Erythroblast (primary cell): ENCODE measurements around the gene SMOC2.

Experiments used
- GATA1 ChIP-seq: IDR thresholded peaks from 2 replicates; pipeline ENCODE4 v1.6.1; 2011; ENCODE audit warnings: low read depth, mild to moderate bottlenecking, control low read depth, low read length, moderate library complexity
- POLR2A ChIP-seq: IDR thresholded peaks from 2 replicates; pipeline ENCODE4 v1.6.1; 2011; ENCODE audit warnings: mild to moderate bottlenecking, low read length

DNA sequence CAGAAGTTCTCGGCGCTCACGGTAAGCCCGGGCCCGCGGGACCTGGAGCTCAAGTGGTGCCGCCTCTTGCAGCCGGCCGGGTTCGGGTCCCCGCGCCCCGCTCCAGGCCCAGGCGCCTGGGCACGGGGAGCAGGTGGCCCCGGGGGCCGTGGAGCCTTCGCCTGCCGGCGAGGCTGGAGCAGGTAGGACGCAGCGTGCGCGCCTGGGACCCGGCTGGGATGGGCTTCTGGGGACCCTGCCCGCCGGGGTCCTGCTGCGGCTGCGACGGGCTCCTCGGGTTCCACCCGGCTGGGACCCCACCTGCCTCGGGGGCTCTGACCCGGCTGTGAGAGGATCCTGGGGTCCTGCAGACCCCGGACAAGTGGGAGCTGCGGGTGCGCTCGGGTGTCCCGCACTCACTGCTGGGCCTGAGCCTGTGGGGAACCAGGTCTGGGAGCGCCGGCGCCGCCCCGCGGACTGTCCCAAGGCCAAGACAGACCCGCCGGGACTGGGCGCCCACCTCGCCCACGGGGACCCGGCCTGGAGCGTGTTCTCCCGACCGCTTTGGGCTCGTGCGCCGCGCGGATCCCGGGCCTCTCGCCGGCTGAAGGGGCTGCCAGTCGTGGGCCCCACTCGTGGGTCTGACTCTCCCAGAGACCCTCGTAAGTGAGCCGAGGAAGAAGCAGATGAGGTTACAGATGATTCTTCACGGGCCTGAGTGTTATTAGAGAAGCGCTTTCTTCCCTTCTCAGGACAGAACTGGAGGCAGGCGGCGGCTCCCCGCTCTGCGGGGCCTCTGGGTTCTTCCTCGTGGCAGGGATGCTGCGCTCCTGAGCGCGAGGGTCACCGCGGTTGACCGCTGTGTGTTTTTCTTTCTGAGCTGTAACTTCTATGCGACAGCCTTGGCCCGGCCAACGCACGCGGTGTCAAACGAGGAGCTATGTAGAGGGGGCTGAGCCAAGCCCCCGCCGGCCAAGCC is 729 bp downstream of the SMOC2 start:
- no peak for TF ChIP-seq POLR2A
- no peak for TF ChIP-seq GATA1
